ENCODE data around the gene NUP93. TPM values are rescaled to one million over a fixed set of nuclear protein-coding genes. Genes with fewer than 3 reads are reported as not detected.
A peak's percentile ranks its signal among the peaks of the same experiment; 100 is the strongest.
"Not testable (repeated sequence)": the region's sequence is repeated elsewhere in the genome, so short reads cannot be mapped to it uniquely, and the experiment has no call there.

NUP93 gene
- total RNA-seq, 1 donor from 2014 or later: 111 TPM

DNA sequence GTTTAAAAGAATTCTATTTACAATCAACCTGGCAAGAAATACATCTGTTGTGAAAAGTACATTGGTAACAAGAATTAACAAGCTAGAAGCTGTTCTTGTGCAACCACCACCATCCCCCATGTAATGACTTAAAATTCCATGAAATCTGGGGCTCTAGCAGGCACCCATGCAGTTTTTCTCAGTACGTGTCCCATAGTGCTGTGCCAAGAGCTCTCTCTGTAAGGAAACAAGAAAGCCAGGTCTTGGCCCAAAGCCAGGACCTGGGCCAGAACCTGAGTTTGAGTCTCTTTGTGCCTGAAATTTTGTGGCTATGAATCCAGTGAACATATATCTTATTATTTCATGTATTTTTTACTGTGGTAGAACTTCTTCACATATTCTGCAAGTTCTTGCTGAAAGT is 46.6 kb downstream of the NUP93 start:
- DNase-seq (ENCODE audit: low read depth, low spot score): no peak

DNA sequence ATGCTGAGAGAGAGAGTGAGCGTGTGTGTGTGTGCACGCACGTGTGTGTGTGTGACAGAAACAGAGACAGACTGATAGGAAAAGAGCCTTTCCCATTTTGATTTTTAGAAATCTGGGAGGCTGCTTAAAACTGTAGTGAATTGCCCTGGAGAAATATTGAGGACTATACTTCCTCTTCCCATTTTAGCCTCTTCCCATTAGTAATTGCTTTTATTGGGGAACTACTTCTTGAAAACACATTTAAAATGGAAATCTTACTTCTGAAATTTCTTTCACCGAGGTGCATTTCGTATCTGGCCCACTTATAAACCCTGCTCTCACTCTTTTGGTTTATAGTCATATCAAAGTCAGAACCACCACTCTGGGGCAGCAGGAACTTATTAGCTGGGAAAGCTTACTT is 47.1 kb downstream of the NUP93 start:
- DNase-seq (ENCODE audit: low read depth, low spot score): no peak

DNA sequence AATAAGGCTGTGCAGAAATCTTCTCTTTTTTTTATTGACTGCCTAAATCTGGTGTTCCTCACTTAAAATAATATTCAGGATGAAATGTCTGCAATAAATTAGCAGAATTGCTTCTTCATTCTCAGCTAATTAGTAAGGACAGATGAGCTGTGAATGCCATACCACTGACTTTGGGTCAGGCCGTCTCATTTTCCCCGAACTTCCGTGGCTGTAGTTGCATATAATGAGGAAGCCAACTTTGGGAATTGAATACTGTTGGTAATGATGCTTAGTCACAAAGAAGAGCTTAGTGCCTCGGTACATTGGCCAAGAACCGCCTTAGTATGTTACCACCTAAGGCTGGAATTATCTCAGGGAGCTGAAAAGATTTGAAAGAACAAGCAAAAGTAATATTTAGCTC is 47.6 kb downstream of the NUP93 start:
- DNase-seq (ENCODE audit: low read depth, low spot score): no peak

DNA sequence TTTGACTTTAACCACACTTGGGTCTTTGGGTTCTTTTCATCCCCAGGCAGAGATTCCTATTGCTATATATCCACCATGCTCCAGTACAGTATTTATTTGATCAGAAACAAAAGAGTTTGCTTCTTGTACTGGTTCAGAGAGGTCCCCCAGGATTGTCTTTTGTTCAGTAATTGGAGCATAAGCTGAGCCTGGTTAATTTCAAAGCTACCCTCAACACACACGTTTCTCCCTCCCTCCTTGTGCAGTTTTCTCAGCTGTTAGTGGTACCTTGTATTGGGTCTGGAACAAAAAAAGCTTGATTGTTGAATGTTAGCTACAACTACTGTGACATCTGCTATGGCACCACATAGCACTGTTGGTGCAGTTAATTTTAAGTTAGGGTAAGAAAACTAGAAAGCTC is 50.0 kb downstream of the NUP93 start:
- DNase-seq (ENCODE audit: low read depth, low spot score): no peak

DNA sequence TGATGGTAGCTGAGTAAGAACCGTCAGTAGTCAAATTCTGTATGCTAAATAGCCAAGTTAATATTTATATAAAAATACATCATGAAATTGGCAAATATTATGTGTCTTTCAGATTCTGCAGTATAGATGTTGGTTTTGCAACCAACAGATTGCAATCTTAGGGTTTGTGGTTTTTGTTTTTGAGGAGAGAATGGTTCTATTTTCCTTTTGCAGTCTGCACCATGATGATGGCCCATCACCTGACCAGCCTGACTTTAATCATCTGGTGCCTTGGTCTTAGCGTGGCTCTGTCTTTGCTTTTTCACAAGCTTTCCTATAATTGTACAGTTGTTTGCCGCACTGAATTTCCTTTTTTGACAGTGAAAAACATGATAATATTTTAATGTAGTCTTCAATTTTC is 50.7 kb downstream of the NUP93 start:
- no peak for DNase-seq (ENCODE audit: low read depth, low spot score)

DNA sequence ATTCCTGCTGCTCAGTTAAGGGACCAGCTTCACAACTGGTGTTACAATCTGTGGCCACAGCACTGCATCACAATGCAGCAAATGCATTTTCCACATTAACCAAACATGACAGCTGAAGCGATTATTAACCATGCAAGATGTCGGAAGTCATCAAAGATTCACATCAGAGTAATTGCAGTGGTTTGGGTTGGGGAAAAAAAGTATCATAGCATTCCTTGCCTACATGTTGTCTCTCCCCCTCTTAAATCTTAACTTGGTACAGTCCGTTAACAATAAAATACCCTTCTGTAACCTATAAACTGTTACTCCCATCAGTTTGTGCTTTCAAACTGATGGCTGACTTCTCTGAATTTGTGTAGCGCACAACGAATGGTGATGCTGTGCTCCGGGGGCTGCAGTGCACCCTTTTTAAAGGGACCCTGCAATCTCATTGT is 51.6 kb downstream of the NUP93 start:
- no peak for DNase-seq (ENCODE audit: low read depth, low spot score)

DNA sequence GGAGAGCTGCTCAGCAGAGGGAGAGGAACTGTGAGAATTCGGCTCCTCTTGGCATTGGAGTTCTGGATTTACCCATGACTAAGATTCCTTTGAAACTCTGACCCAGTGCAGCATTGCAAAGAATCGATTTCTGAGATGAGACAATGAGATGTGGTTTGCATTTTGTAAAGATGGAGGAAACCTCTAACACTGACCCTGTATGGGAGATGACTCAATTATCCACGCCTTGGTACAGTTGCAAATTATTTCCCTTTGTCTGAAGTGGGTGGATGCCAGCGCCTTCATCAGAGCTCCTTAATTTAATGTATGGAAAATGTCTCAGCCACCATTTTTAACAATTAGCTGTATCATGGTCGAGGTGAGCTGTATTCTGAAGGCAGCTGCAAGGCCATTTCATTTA is 53.4 kb downstream of the NUP93 start:
- DNase-seq (ENCODE audit: low read depth, low spot score): no peak

DNA sequence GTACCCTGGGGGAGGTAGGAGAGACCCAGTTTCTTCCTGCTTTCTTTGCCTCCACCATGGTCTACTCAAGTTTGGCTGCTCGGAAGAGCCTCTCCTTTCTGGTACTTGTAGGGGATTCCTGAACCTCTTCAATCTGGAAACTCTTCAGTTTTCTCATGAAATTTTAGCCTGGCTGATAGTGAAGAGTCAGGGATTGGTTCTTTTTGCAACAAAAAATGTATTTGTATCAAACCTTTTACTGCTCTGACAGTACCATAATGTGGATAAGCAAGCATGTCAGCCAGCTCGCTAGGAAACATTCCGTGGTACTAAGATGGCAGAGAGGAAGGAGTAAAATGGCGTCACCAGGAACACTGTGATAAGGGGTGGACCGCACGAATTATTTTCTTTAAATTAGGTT is 55.4 kb downstream of the NUP93 start:
- no peak for DNase-seq (ENCODE audit: low read depth, low spot score)

DNA sequence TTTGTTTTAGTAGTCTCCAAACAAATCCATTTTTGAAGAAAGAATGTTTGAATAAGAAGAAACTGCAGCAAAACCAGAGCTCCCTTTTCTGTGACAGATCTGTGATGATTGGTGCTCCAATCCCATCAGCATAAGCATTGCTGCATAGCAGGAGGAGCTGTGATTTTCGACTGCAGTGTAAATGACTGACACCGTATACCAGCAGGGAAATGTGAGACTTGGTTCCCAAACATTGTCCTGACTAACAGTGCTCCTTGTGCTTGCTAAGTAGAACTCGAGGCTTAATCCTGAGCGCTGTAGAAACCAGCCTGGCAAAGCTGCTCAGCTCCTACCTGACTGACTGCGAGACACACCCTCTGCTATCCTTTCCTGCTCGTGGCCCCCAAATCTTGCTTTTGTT is 57.2 kb downstream of the NUP93 start:
- DNase-seq (ENCODE audit: low read depth, low spot score): no peak

DNA sequence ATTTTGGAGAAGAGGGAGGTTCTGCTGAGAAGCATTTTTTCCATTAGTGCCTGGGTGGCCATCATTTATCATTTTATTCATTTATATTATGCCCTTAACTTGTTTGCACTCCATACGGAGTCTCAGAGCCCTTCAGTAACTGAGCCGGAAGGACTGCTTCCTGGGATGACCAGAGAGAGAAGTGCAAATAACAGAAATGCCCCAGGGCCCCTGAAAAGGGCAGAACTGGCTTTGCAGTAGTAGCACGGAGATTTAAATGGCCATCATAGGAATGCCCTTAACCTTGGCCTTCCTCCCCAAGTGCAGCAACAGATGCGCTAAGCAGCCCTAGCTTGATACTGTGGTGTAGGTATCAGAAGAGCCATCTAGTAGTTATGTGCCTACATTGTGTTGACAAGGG is 58.5 kb downstream of the NUP93 start:
- no peak for DNase-seq (ENCODE audit: low read depth, low spot score)

DNA sequence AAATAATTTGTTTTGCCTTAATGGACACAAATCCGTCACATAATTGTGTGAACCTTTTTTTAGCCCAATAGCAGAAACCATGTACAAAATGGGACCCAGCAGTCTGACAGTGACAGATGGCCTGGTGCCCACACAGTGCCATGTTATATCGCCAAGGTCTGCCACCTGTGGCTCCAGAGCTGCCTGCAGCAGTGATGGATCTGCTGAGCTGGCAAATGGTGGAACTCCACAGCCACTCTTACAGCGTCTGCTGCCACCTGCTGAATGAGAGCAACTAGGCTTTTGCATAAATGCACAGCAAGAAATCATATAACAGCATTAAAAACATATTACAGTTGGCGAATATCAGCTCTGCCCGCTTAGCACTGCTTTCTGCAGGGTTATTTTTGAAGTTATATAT is 59.4 kb downstream of the NUP93 start:
- DNase-seq (ENCODE audit: low read depth, low spot score): no peak

DNA sequence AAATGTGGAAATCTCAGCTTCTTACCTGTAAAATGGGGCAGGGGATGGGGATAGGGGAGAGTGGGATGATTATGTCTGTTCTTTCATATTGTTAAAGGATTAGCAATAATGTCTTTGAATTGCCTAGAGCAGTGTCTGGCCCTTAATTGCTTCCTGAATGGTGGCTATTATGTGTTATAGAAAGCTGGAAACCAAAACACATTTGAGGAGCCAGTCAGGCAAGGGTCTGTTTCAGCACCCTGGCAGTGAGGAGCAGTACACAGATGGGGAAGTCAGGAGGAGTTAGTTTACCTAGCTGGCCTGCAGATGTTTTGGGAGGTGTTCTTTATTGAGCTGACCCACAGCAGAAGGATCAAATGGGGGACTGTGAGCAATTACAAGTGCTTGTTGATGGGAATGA is 63.0 kb downstream of the NUP93 start:
- DNase-seq (ENCODE audit: low read depth, low spot score): no peak

DNA sequence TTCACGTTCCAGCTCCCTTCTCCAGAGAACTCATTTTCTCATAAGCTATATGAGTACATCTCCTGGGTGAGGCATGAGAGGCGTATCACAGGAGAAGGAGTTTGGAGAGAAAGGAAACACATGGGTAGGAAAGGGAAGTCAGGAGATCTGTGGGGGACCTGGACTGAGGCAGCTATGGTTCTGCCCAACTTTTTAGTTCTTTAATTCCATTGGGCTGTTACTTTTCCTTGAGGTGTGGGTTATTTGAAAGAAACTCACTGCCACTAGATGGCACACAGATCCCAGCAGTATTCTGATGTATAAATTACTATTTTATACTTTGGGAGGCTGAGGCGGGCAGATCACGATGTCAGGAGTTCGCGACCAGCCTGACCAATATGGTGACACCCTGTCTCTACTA is 63.6 kb downstream of the NUP93 start:
- no peak for DNase-seq (ENCODE audit: low read depth, low spot score)

DNA sequence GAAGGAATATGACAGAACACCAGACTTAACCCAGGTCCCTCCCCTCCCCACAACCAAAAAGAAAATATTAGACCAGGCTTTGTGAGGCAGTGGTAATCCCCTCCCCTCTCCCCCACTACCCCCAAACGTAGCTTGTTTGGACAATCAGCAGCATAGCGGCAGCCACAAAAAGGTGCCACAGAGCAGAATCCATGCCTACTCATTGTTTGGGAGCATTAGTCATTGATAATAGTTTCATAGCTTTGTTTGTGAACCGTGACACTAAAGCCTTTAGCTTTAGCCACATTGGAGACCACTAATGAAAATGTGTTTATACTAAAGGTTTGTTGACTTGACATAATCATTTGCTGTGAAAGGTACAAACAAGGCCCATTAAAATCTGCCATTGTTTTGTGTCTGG is 65.1 kb downstream of the NUP93 start:
- DNase-seq (ENCODE audit: low read depth, low spot score): no peak

DNA sequence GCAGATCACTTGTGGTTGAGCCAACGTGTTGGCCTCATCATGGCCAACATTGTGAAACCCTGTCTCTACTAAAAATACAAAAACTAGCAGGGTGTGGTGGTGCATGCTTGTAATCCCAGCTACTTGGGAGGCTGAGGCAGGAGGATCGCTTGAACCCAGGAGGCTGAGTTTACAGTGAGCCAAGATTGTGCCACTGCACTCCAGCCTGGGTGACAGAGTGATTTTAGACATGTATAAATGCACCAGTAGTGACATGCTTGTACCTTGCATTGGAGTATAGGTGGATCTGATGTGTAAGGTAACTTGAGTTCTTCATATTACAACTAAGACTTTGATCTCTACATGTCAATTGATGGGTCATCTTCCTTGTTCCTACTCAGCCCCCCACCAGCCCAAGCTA is 67.1 kb downstream of the NUP93 start:
- DNase-seq (ENCODE audit: low read depth, low spot score): not testable (repeated sequence)

DNA sequence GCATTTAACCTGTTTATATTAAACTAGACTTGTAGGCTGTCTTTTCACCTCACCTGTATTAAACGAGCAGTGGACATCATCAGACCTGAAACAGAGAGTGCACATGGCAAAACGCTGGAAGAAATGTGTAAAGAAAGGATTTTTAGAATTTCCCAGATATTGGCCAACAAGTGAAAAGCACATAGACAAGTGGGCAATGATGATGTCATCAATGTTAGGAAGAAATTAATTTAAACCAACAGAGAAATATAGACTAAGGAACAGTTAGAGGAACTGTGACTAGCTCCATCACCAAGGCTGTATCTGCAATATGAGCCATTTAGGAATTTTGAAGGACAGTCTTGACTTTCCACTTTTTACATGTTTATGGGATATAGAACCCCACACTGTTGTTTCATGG is 67.9 kb downstream of the NUP93 start:
- no peak for DNase-seq (ENCODE audit: low read depth, low spot score)

DNA sequence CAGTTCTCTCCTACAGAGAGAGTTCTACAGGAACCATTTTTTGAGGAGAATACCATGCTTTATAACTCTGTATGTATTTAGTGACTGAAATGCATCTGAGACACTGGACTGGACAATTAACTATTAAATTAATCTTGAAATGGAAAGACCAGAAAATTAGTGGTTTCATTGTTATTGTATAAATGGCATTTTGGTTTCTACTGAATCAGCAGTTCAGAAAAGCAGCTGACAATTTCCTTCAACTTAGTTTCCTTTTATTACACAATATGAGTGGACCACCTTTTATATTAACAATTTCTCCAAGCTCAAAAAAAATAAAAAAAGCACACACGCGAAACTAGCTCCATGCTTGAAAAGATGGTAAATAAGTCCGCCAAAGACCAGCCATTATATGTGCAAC is 69.0 kb downstream of the NUP93 start:
- DNase-seq (ENCODE audit: low read depth, low spot score): no peak

DNA sequence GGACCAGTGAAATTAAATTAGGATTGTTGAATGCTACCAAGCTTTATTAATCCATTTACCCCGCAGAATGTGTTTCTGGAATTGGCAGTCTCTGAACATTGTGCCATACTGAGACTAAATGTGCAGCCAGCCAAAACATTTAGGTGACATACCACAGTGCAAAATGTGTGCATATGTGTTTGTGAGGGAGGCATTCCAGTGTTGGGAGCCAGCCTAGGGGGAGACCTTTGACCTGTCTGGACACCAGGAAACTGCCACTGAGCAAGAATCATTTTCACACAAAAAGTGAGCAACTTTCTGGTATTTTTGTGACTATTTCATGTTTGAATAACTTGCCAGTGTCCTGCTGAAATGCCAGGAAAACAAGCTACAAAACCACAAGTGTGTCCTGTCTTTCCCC is 70.4 kb downstream of the NUP93 start:
- no peak for DNase-seq (ENCODE audit: low read depth, low spot score)

DNA sequence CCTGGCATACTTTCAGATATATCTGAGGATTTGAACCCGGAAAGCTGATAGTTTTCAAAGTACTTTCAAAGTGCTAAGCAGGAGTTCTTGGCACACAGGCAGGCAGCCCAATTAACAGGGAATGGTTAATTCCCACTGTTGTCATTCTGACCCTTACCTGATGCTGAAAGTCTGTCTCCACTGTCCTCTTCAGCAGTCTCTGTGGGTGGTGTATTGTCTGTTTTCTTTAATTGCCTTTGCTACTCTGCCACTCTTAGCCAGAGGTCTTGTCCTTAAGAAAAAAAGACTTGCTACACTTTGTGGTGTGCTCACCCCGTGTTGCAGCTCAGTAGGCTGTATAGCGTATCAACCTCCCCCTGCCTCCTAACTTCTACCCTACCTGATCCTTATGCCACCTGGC is 71.8 kb downstream of the NUP93 start:
- DNase-seq (ENCODE audit: low read depth, low spot score): no peak

DNA sequence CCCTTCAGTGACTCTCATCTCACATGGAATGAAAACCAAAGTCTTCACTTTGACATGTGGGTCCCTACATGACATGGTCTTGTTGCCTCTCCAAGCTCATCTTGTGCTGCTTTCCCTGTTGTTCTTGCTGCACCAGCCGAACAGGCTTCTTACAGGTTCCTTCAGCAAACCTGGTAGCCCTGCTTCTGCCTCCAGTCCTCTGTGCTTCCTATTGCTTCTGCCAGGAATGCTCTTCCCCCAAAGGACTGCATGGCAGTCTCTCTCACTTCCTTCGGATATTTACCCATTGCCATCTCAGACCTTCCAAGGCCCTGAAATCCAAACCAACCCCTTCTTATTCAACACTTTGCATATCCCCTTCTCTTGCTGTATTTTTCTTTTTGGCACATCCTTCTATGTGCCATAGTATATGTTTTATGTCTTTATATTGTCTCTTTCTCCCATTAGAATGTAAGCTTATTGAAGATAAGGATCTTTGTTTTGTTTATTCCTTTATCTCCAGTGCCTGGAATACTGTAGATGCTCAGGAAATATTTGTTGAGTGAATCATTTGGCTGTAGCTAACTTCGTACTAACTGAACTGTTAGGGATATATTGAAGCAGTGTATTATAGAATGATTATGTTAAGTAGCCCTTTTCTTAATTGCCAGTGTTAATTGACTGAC is 77.2 kb downstream of the NUP93 start:
- DNase-seq (ENCODE audit: low read depth, low spot score): peak; percentile 56

DNA sequence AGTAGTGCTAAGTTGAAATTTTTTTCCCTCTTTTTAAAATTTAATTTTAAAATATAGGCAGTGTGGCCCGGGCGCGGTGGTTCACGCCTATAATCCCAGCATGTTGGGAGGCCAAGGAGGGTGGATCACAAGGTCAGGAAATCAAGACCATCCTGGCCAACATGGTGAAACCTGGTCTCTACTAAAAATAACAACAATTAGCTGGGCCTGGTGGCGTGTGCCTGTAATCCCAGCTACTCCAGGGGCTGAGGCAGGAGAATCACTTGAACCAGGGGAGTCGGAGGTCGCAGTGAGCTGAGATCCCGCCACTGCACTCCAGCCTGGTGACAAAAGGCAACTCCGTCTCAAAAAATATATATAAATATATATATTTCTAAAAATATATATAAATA is 77.7 kb downstream of the NUP93 start:
- DNase-seq (ENCODE audit: low read depth, low spot score): not testable (repeated sequence)

DNA sequence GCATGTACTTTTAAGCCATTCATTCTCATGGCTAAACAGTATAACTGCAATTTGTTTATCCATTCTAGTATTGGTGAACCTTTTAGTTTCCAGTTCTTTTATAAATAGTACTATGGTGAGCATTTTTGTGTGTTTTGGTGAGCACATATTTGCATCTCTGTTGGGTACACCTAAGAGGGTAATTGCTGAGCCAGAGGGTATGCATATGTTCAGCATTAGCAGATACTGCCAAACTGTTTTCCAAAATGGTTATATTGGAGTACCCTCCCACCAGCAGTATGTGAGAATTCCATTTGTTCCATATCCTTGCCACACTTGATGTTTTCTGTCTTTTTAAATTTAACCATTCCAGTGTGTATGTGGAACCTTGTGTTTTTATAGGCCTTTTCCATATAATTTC is 81.0 kb downstream of the NUP93 start:
- no peak for DNase-seq (ENCODE audit: low read depth, low spot score)

DNA sequence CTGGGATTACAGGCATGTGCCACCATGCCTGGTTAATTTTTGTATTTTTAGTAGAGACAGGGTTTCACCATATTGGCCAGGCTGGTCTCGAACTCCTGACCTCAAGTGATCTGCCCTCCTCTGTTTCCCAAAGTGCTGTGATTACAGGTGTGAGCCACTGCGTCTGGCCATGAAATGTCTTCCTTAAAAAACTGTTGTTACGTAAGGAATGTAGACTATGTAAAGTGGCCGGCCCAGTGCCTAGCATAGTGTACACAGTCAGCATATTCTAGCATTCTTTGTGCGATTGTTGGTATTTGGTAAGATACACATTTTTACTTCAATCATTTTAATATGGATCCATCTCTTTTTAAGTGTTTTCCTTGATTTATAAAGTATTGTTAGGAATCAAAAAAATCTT is 81.7 kb downstream of the NUP93 start:
- DNase-seq (ENCODE audit: low read depth, low spot score): not testable (repeated sequence)

DNA sequence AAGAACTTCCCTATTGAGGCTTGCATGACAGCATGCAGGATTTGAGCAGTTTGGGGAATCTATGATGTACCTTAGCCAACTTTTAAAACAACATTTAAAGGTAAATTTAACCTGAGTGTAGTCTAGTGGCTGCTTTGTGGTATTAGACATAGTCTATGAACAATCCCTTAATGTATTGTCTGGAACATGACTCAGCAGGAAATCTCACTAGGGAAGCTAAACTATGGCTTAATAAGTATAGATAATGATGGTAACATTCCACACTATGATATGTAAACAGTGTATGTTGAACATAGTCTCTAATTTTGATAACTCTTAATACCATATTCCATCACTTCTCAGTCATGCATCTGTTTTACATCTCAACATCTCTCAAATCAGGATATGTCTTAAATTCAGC is 83.0 kb downstream of the NUP93 start:
- no peak for DNase-seq (ENCODE audit: low read depth, low spot score)

Data from pulmonary artery endothelial cell (primary cell).